Neural progenitor cell (in vitro differentiated cells): ENCODE results near the gene PRRC1. TPM values are rescaled to one million over a fixed set of nuclear protein-coding genes. Genes with fewer than 3 reads are reported as not detected.
"Not testable (repeated sequence)": the region's sequence is repeated elsewhere in the genome, so short reads cannot be mapped to it uniquely, and the experiment has no call there.

Source experiments
- DNase-seq: peaks from one replicate; pipeline ENCODE4 v3.0.0-alpha.2; 2016; ENCODE audit warnings: low spot score
- H2AFZ ChIP-seq: fragments of 200-600 bp; sonication (generic); replicated peaks from 2 replicates; pipeline ENCODE4 v1.6.1; 2016; ENCODE audit warnings: antibody characterized with exemption
- H3F3A ChIP-seq: fragments of 200-600 bp; sonication (generic); 2 replicates; pipeline ENCODE4 v1.6.1; 2016; ENCODE audit warnings: antibody characterized with exemption, low read depth
- H3K27ac ChIP-seq: fragments of 200-600 bp; sonication (generic); 2 replicates; pipeline ENCODE4 v1.5.1; 2016; ENCODE audit warnings: mild to moderate bottlenecking
- H3K27me3 ChIP-seq: fragments of 200-600 bp; sonication (generic); 2 replicates; pipeline ENCODE4 v1.6.1; 2016; ENCODE audit warnings: mild to moderate bottlenecking, moderate library complexity
- H3K36me3 ChIP-seq: fragments of 200-600 bp; sonication (generic); 2 replicates; pipeline ENCODE4 v1.5.1; 2016
- H3K4me1 ChIP-seq: fragments of 200-600 bp; sonication (generic); 2 replicates; pipeline ENCODE4 v1.6.1; 2016; ENCODE audit warnings: mixed run types
- H3K4me2 ChIP-seq: fragments of 200-600 bp; sonication (generic); 2 replicates; pipeline ENCODE4 v1.6.1; 2016
- H3K4me3 ChIP-seq: fragments of 200-600 bp; sonication (generic); 2 replicates; pipeline ENCODE4 v1.5.1; 2016
- H3K79me2 ChIP-seq: fragments of 200-600 bp; sonication (generic); 2 replicates; pipeline ENCODE4 v1.6.1; 2016; ENCODE audit warnings: low read depth
- H3K9ac ChIP-seq: fragments of 200-600 bp; sonication (generic); 2 replicates; pipeline ENCODE4 v1.6.1; 2016
- H3K9me3 ChIP-seq: fragments of 200-600 bp; sonication (generic); 2 replicates; pipeline ENCODE4 v1.5.1; 2016; ENCODE audit warnings: low read depth
- H4K20me1 ChIP-seq: fragments of 200-600 bp; sonication (generic); 2 replicates; pipeline ENCODE4 v1.6.1; 2016; ENCODE audit warnings: low read depth
- H3K27ac Mint-ChIP-seq: 3 replicates; pipeline ENCODE4 v1.8.0; 2021; ENCODE audit warnings: mixed read lengths
- H3K27me3 Mint-ChIP-seq: 2 replicates; pipeline ENCODE4 v1.8.0; 2022; ENCODE audit warnings: low read depth, mild to moderate bottlenecking, inconsistent platforms, moderate library complexity, mixed read lengths; ENCODE audit not compliant: insufficient read depth
- H3K36me3 Mint-ChIP-seq: 3 replicates; pipeline ENCODE4 v1.8.0; 2021; ENCODE audit warnings: mixed read lengths
- H3K4me1 Mint-ChIP-seq: 3 replicates; pipeline ENCODE4 v1.8.0; 2021; ENCODE audit warnings: mixed read lengths
- H3K4me3 Mint-ChIP-seq: 3 replicates; pipeline ENCODE4 v1.8.0; 2021; ENCODE audit warnings: mild to moderate bottlenecking, moderate library complexity, mixed read lengths
- H3K9me3 Mint-ChIP-seq: 3 replicates; pipeline ENCODE4 v1.8.0; 2020; ENCODE audit warnings: mixed read lengths
- EZH2 ChIP-seq: fragments of 200-600 bp; sonication (generic); IDR thresholded peaks from 2 replicates; pipeline ENCODE4 v1.6.1; 2017; ENCODE audit warnings: antibody characterized with exemption, mild to moderate bottlenecking, moderate library complexity
- EZH2phosphoT487 ChIP-seq: fragments of 200-600 bp; sonication (generic); IDR thresholded peaks from 2 replicates; pipeline ENCODE4 v1.6.1; 2017; ENCODE audit warnings: antibody characterized with exemption
- total RNA-seq: library from RNA; depleted of rRNA; stranded (reverse); fragments of >200 nt; gene quantifications from 2 replicates; pipeline ENCODE4 v1.2.3, GENCODE V29; 2015; ENCODE audit warnings: low replicate concordance
- TF ChIP-seq, protein P1 (sequence below): fragments of 200-600 bp; sonication (generic); IDR thresholded peaks from 2 replicates; pipeline ENCODE4 v1.5.1; 2017; ENCODE audit warnings: antibody characterized with exemption, mild to moderate bottlenecking

PRRC1 gene
- total RNA-seq, 1 donor from 2014 or later = 58.9 TPM

DNA sequence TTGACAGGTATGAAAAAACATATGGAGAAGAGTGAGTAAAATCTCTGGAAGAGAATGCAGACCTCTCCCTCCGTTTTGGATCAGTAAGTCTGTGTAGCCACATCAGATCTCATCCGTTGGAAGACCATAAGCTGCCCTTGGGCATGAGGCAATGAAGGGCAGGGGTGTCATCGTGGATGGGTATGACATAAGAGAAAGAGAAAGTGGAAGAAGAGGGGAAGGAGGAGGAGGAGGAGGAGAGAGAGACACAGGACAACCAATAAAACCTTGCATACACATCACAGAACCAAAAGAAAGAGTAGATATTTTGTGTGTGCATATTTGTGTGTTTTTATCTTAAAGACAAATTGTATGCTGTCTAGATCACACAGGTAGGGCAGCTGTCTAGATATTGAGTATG is 50.7 kb downstream of the PRRC1 start:
- Histone ChIP-seq H3K27me3 (no peaks in the 10 kb centered on the region), H3K4me3 (no peak overlapping the region), H3K9ac (no peak overlapping the region), H3K9me3 (no peaks in the 10 kb centered on the region), H3F3A (no peaks in the 10 kb centered on the region), H3K79me2 (no peaks in the 10 kb centered on the region), H3K27ac (no peak overlapping the region), H3K36me3 (no peaks in the 10 kb centered on the region), H3K4me1 (peaks cover 5% of the 10 kb centered on the region), H2AFZ (no peak overlapping the region), H3K4me2 (no peak overlapping the region), H4K20me1 (no peaks in the 10 kb centered on the region)
- Mint-ChIP-seq H3K36me3 (peaks cover 2% of the 10 kb centered on the region), H3K27ac (no peak overlapping the region), H3K27me3 (no peaks in the 10 kb centered on the region), H3K4me3 (no peak overlapping the region), H3K9me3 (peaks cover 8% of the 10 kb centered on the region), H3K4me1 (peaks cover 11% of the 10 kb centered on the region)
- no peak for TF ChIP-seq EZH2
- TF ChIP-seq, protein P1, sequence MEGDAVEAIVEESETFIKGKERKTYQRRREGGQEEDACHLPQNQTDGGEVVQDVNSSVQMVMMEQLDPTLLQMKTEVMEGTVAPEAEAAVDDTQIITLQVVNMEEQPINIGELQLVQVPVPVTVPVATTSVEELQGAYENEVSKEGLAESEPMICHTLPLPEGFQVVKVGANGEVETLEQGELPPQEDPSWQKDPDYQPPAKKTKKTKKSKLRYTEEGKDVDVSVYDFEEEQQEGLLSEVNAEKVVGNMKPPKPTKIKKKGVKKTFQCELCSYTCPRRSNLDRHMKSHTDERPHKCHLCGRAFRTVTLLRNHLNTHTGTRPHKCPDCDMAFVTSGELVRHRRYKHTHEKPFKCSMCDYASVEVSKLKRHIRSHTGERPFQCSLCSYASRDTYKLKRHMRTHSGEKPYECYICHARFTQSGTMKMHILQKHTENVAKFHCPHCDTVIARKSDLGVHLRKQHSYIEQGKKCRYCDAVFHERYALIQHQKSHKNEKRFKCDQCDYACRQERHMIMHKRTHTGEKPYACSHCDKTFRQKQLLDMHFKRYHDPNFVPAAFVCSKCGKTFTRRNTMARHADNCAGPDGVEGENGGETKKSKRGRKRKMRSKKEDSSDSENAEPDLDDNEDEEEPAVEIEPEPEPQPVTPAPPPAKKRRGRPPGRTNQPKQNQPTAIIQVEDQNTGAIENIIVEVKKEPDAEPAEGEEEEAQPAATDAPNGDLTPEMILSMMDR = no peak
- TF ChIP-seq EZH2phosphoT487 = no peak
- no peak for DNase-seq

DNA sequence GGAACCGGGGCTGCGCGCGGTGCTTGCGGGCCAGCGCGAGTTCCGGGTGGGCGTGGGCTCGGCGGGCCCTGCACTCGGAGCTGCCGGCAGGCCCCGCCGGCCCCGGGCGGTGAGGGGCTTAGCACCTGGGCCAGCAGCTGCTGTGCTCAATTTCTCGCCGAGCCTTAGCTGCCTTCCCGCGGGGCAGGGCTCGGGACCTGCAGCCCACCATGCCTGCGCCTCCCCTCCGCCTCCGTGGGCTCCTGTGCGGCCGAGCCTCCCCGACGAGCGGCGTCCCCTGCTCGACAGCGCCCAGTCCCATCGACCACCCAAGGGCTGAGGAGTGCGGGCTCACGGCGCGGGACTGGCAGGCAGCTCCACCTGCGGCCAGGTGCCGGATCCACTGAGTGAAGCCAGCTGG is 52.0 kb downstream of the PRRC1 start:
- H3K27ac ChIP-seq, H3K4me2 ChIP-seq, DNase-seq, H3K36me3 ChIP-seq, H4K20me1 ChIP-seq, H3K4me3 ChIP-seq, H3K9ac ChIP-seq, H3K4me3 Mint-ChIP-seq, H2AFZ ChIP-seq, H3K27me3 Mint-ChIP-seq, H3K79me2 ChIP-seq, H3K27me3 ChIP-seq, H3K36me3 Mint-ChIP-seq, H3K9me3 ChIP-seq, H3F3A ChIP-seq, H3K27ac Mint-ChIP-seq, H3K4me1 ChIP-seq: not testable (repeated sequence)
- Mint-ChIP-seq H3K9me3 (peaks cover 15% of the 10 kb centered on the region), H3K4me1 (peaks cover 11% of the 10 kb centered on the region)

DNA sequence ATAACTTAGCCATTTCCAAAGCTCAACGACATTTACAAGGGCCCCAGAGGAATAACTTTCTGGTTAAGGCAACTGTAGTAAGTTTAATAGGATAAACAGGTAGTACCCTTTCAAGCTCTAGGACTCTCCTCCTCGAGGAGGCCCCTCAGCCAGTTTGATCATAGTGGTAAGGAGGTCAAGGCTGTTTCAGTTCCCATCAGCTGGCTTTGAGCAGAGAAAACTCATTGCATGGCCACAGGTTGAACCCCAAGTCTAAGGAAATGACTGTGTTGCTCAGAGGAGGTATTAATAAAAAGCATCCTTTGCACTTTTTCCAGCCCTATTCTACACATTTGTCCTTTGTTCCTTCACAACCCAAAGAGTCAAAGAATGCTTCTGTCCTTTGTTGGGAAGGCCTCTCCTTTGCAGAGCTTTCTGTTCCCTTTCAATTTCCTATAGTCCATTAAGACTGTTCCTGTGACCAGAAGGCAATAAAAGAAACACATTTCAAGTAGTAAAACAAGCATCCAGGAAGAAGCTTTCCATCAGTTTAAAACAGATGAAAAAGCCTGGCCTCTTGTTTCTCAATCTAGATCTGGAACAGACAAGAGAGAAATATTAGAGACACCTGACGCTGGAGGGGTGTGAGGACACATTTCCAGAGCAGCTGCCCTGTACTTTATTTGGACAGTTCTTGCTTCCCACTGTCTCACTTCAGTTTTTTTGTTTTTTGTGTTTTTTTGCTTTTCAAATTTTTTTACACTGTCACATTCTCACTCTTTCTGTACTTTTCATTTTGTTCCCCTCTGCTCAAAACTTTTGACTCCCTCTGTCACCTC is 54.1 kb downstream of the PRRC1 start:
- peaks cover 2% of the 10 kb centered on the region for H3K27me3 Mint-ChIP-seq
- no peak for DNase-seq
- no peak overlapping the region for H3K27ac ChIP-seq
- no peaks in the 10 kb centered on the region for H3K27me3 ChIP-seq
- no peaks in the 10 kb centered on the region for H3K36me3 ChIP-seq
- no peak overlapping the region for H2AFZ ChIP-seq
- H3K4me1 Mint-ChIP-seq = peaks cover 3% of the 10 kb centered on the region
- H3K36me3 Mint-ChIP-seq = peaks cover 4% of the 10 kb centered on the region
- no peak overlapping the region for H3K4me3 Mint-ChIP-seq
- peaks cover 25% of the 10 kb centered on the region for H3K9me3 Mint-ChIP-seq
- no peaks in the 10 kb centered on the region for H3K79me2 ChIP-seq
- no peak for TF ChIP-seq EZH2
- TF ChIP-seq, protein P1 = no peak
- TF ChIP-seq EZH2phosphoT487 = no peak
- H3K9ac ChIP-seq = no peak overlapping the region
- H3K9me3 ChIP-seq = no peaks in the 10 kb centered on the region
- no peaks in the 10 kb centered on the region for H3K4me1 ChIP-seq
- H3K4me2 ChIP-seq = no peak overlapping the region
- H3F3A ChIP-seq = no peaks in the 10 kb centered on the region
- H3K27ac Mint-ChIP-seq = no peak overlapping the region
- H3K4me3 ChIP-seq = no peak overlapping the region
- H4K20me1 ChIP-seq = no peaks in the 10 kb centered on the region

DNA sequence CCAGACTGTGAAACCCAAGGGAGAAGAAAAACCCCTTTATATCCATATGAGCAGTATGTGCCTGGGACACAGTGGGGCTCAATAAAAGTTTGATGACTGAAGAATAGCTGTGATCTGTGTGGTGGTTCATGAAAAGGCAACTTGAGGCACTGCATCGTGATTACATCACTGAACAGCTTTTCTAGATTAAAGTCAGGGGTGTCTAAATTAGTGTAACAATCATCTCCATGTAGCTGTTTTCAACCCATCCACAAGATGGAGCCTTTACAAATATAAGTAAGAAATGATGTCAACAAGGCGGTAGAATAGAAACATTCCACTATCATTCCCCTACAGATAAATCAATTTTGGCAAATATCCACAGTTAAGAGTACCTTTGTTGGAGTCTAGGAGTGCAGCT is 55.5 kb downstream of the PRRC1 start:
- no peak for DNase-seq
- no peak overlapping the region for H2AFZ ChIP-seq
- TF ChIP-seq EZH2phosphoT487 = no peak
- TF ChIP-seq, protein P1 = peak; percentile 38
- H3K4me3 ChIP-seq = no peak overlapping the region
- H3K36me3 Mint-ChIP-seq = peaks cover 4% of the 10 kb centered on the region
- no peaks in the 10 kb centered on the region for H3K27me3 ChIP-seq
- H3K4me1 ChIP-seq = no peaks in the 10 kb centered on the region
- H3F3A ChIP-seq = no peaks in the 10 kb centered on the region
- no peaks in the 10 kb centered on the region for H3K36me3 ChIP-seq
- H4K20me1 ChIP-seq = no peaks in the 10 kb centered on the region
- no peak overlapping the region for H3K9ac ChIP-seq
- H3K27me3 Mint-ChIP-seq = peaks cover 2% of the 10 kb centered on the region
- no peaks in the 10 kb centered on the region for H3K79me2 ChIP-seq
- H3K4me3 Mint-ChIP-seq = no peak overlapping the region
- no peak overlapping the region for H3K27ac ChIP-seq
- H3K4me2 ChIP-seq = no peak overlapping the region
- H3K4me1 Mint-ChIP-seq = no peaks in the 10 kb centered on the region
- no peaks in the 10 kb centered on the region for H3K9me3 ChIP-seq
- H3K9me3 Mint-ChIP-seq = peaks cover 25% of the 10 kb centered on the region
- H3K27ac Mint-ChIP-seq = no peak overlapping the region
